SU-DHL-6 (cell line): ENCODE results near the gene RND1.

ENCODE experiments used
- CTCF ChIP-seq: fragments of 200-600 bp; sonication (generic); IDR thresholded peaks from one replicate; pipeline ENCODE4 v1.5.1; 2017; ENCODE audit warnings: antibody characterized with exemption, mild to moderate bottlenecking, low read length, moderate library complexity; ENCODE audit not compliant: insufficient read depth, poor library complexity, severe bottlenecking
- EZH2phosphoT487 ChIP-seq: fragments of 200-600 bp; sonication (generic), shearing (Covaris generic); conservative IDR thresholded peaks from 2 replicates; pipeline ENCODE4 v1.6.1; 2018; ENCODE audit warnings: mild to moderate bottlenecking, antibody characterized with exemption, low read length, moderate library complexity, mixed read lengths

GRCh38 chr12:48819986-48820725 lies 45.5 kb downstream of the RND1 start:
- TF ChIP-seq CTCF (no peak), EZH2phosphoT487 (no peak)
